Globus pallidus (tissue), 1 donor: ENCODE measurements around the gene SLC35E2B.
A peak's percentile ranks its signal among the peaks of the same experiment; 100 is the strongest.
"Not testable (repeated sequence)": the region's sequence is repeated elsewhere in the genome, so short reads cannot be mapped to it uniquely, and the experiment has no call there.

Experiments
- DNase-seq: peaks from one replicate; pipeline ENCODE4 v3.0.0-alpha.2; 2015; ENCODE audit warnings: low spot score

The SLC35E2B gene

GRCh38 chr1:1692714-1693647, at the start of gene SLC35E2B:
Gene SLC35E2B, minus strand, starts transcription at chr1:1692795. Its CDS starts 16,096 bp downstream, at chr1:1676699.
- DNase-seq: peak; percentile 85

GRCh38 chr1:1741013-1741412, 48.4 kb upstream of the SLC35E2B start:
- not testable (repeated sequence) for DNase-seq

DNA sequence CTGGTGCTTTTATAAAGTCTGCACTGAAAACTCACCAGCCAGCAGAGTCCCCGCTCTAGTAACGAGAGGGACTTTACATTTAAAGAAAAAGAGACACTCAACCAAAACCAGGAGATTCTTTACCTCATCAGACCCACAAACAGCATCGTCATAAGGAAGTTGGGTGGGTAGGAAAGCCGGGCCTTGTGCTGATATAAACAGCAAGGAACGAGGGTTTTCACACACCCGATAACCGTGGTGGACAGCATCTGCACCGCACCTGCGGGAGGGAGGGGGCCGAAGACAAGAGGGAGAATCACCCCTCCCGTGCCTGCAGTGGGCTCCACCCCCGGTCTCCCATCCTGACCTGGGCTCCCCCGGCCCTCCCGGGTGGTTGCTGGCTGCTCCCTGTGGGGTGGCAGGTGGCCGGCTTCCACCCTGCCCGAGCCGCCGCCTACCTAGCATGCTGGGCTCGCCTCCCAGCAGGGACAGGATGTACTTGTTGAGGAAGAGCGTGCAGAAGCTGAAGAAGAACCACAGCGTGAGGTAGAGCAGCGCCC, 46.3 kb upstream of the SLC35E2B start:
- DNase-seq: not testable (repeated sequence)

- DNase-seq: not testable (repeated sequence)
Measured at GRCh38 chr1:1737675-1738590, 45.3 kb upstream of the SLC35E2B start.

GRCh38 chr1:1732381-1732780, 39.8 kb upstream of the SLC35E2B start:
- no peak for DNase-seq

- no peak for DNase-seq
Measured at GRCh38 chr1:1730870-1731269, 38.3 kb upstream of the SLC35E2B start.

GRCh38 chr1:1730230-1730629, 37.6 kb upstream of the SLC35E2B start:
- not testable (repeated sequence) for DNase-seq

- not testable (repeated sequence) for DNase-seq
Measured at GRCh38 chr1:1729116-1729816, 36.7 kb upstream of the SLC35E2B start.

GRCh38 chr1:1728308-1729005, 35.9 kb upstream of the SLC35E2B start:
- DNase-seq: not testable (repeated sequence)

DNA sequence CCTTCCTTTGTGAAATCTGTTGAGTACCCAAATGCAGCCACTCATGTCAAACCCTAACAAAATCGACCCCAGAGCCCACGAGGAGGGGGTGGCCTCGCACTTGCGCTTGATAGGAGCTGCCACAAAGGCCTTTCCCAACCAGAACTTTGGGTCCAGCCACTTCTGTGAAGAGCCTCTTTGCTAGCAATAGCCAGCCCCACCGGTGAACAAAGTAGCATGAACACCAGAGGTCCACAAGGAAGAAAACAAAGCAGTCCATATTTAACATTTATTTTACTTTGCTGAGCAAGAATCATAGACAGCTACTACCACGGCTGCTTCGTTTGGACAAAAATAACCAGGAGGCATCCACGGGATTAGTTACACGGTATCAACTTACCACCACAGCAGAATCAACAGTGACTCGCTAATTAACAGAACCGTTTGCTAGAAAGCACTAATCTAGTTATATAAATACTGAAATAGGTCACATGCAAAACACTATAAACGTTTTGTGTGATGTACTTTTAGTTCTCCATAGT, 34.6 kb upstream of the SLC35E2B start:
- not testable (repeated sequence) for DNase-seq

DNA sequence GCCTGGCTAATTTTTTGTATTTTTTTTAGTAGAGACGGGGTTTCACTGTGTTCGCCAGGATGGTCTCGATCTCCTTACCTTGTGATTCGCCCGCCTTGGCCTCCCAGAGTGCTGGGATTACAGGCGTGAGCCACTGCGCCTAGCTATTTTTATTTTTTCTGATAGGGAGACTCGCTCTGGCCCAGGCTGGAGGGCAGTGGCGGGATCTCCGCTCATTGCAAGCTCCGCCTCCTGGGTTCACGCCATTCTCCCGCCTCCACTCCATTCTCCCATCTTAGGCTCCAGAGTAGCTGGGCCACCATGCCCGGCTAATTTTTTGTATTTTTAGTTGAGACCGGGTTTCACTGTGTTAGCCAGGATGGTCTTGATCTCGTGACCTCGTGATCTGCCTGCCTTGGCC, 33.5 kb upstream of the SLC35E2B start:
- not testable (repeated sequence) for DNase-seq

GRCh38 chr1:1724035-1724864, 31.7 kb upstream of the SLC35E2B start, which contains the start of gene CDK11A:
Gene CDK11A, minus strand, starts transcription at chr1:1724357. Its CDS starts 1,539 bp downstream, at chr1:1722818.
- peak; percentile 98 for DNase-seq

DNA sequence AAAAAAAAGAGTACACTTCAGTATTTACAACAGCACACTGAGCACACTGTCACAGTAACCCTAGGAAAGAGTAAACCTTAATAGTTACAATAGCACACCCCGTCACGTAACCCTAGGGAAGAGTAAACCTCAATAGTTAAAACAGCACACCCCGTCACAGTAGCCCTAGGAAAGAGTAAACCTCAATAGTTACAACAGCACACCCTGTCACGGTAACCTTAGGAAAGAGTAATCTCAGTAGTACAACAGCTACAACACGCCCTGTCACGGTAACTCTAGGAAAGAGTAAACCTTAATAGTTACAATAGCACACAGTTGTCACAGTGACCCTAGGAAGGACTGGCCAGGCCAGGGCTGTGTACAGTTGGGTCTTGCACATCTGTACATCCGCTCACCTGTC, 28.6 kb upstream of the SLC35E2B start:
- no peak for DNase-seq

DNA sequence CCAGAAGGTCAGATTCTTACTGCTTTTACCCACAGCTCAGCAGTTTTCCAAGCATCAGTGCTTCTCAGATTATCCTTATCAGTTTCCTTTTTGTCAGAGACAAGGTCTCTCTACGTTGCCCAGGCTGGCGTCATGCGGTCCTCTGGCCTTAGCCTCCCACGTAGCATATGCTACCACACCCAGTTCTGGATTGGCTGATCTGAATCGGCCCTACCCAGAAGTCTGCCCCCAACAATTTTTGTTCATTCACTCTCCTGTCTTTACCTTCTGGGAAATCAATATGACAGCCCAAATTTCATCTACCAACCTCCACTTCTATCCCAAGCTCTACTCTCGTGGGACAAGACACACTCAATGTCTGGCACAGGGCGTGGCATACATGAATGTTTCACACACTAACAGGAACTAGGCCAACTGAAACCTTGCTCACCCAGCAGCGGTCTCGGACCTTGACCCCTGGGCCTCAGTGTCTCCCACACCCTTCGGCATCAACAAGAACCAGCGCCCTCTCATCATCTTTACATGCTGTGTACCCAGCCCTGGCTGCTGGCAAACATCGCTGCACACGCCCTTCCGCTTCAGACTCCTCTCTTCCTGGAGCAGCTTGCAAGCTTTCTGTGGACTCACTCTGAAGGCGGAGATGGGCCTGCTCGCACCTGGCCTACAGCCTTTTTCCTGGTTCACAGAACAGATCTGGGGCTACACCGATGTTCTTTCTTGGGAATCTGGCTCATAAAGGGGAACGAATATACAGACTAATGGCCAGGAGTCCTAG, 22.7 kb upstream of the SLC35E2B start:
- not testable (repeated sequence) for DNase-seq

- not testable (repeated sequence) for DNase-seq
Measured at GRCh38 chr1:1707897-1708296, 15.3 kb upstream of the SLC35E2B start.

- not testable (repeated sequence) for DNase-seq
Measured at GRCh38 chr1:1707241-1707640, 14.6 kb upstream of the SLC35E2B start.

- DNase-seq: not testable (repeated sequence)
Measured at GRCh38 chr1:1705623-1706022, 13.0 kb upstream of the SLC35E2B start.

DNA sequence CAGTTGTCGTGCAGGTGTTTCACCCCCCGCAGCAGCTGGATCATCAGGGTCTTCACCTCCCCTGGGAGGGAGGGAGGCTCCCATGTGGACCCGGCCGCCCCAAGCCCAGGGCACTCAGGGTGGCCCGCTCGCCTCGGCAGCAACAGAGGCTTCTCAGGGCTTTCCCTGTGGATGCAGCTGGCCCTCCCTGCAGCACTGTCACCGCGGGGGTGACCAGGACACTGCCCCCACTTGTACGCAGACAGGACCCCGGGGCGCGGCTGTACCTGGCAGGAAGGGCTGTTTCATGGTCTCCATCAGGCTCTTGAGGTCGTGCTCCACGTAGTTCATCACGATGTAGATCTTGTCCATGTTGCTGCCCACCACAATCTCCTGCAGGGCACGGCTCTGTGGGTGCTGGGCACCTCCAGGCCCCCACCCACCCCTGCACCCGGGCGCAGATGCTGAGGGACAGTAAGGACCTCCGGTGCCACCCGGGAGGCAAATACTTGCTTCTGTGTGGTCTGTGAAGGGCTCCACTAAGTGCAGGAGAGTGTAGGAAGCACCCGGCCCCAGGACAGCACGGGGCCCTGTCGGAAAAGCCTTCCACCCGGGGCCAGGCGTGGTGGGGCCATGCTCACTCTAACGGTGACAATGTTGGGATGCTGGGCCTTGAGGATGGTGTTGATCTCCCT, 11.8 kb upstream of the SLC35E2B start:
- not testable (repeated sequence) for DNase-seq
